ENCODE measurements around the gene STK32C.

STK32C gene

DNA sequence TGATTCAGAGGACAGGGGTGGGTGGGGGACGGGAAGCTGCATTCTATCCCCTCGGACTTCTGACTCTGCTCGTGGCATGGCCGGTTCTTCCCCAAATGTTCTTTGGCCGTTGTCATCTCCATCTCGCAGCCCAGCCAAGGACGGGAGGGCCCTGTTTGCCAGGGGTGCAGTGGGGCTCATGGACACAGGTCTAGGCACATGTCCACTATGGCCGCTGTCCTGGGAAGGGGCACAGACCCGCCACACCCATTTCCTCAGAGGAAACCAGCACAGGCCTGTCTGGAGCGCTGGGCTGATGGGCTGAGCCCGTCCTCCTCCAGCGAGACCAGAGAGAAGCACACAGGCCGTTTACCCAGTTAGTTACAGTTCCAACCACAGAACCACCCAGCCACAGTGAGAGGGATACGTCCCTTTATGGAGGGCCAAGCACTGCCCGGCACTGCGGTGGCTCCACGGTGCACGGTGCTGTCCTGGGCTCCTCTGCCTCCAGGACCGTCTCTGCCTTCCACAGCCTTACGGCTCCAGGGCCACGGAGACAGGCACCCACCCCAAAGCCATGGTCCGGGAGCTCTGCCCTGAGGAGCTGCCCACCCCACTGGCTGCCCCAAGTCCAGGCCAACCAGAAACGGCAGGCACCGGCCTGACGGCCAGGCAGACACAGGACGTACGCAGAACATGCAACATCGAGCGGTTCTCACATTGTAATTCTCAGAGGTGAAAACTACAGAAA lies 100.8 kb downstream of the STK32C start:
- DNase-seq = no peak

DNA sequence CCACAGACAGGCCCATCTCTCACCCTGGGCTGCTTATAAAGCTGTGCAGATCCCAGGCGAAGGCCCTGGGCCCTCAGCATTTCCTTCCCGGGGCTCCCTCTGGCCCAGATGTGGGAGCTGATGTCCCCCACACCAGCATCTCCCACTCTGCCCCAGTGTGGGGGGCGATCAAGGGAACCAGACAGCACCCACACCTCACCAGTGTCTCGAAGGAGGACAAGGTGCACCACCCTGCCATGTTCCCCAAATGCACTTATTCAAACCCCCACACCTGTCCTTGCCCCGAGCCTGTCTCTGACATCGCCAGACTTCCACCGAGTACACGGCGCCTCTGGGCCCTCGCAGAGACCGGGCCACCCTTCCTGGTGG lies 101.4 kb downstream of the STK32C start:
- no peak for DNase-seq

DNA sequence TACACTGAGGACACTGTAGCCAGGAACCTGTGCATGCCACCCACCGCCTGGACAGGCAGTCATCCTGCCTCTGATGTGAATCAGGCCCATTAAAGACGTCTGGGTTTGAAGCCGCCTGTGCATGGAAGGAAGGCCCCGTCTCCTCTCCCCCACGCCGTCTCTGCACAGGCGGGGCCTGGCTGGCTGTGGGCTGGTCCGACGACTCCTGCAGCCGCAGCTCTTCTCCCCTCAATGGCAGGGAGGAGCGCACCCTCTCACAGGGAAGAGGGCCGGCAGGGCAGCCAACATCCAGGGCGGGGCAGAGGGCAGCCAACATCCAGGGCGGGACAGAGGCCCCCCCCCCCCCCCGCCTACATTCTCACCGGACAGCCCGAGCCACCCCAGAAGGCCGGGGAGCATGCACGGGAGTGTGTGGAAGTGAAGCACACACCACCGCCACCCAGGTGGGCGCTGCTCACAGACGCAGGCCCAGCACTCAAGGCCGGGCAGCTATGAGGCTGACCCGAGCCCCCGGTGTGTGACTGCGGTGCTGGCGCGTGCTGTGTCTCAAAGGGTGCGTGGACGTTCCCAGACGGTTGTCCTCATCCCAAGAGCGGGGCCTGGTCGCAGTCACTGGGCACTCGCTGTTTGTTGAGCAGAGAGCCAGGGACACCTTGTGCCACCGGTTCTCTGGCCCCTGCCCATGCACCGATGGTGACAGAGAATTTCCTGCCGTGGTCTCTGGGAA lies 101.9 kb downstream of the STK32C start:
- DNase-seq = no peak

DNA sequence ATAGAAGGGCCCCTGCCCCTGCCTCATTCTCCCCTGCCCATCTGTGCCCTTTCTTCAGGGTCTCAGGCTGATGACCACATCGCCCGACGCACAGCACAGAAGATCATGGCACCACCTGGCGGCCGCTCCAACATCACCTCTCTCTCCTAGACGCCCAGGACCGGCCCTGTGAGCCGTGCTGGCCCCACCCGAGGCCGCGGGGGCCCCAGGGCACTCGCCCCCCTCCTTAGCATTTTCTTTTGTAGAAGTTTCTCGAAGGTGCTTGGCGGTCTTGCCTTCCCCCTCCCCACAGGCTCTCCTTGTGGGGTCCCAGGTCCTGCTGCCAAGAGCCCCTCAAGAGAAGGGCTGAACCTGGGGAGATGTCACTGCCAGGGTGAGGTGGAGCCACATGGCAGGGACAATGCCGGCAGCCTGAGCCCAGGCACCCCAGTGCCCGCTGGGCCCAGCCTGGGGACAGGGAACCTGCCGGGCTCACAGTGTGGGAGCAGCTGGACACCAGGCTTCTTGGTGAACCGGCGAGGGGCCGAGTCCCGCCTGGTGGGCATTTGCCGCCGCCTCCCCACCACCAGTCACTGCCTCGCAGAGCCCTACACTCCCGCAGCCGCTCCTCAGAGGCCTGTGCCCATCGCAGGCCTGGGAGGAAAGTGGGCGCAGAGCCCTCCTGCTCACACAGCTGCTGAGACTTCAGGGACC lies 102.8 kb downstream of the STK32C start:
- DNase-seq = no peak

DNA sequence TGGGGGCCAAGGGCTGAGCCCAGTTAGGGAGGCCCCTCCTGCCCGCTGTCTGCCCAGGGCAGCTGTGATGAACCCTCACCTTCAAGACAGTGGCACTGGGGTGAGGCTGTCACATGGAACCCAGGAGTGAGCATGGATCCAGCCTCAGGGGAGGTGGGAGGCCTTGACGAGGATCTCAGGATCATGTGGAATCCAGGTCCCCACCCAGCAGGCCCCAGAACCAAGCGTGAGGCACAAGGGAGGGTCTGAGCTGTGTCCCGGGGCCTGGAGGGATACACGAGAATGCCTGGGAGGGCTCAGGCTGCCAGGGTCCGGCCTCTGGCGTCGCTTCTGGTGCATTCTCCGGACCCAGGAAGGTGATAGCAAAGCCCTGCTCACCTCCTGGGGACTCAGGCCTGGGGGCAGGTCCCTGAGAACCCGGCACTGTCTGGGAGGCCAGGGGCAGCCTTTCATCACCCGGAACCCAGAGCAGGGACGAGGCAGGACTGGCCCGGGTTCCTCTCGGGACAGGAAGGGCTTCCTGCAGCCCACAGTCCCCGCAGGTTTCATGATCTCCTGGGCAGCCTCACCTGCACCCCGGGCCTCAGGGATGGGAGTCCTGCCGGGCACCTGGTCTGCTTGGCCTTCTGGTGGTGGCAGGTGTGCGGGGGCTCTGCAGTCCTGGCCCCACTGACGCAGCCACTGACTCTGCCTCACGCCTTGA lies 103.5 kb downstream of the STK32C start:
- no peak for DNase-seq

DNA sequence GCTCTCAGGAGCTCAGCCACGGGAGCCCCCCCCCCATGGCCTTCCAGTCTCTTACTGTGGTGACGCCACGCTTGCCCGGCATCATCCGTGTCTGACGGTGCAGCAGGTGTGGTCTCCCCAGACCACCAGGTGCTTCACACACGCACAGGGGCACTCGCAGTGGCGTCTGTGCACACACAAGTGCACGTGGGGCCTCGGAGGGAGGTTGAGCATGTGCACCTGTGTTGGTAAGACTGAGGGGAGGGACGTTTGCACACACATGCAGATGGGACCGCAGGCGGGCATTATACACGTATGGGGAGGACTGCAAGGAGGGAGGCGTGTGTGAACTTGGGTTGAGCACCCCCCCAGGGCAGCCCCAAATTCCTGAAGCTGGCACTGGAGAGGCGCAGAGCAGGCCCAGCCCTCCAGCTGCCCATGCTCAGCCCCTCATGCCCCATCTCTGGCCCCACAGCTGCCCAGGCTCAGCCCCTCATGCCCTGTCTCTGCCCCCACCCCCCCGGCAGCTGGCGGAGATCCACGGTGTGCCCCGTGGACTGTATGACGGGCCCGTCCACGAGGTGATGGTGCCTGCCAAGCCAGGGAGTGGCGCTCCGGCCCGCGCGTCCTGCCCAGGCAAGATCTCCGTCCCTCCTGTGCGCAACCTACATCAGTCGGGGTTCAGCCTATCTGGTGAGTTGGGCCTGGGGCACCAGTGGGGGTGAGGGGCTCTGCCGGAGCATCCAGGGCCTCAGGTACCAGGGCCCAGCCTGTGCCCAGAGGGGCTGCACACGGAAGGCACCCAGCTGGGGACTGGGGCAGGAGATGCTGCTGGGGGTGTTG lies 104.3 kb downstream of the STK32C start:
- no peak for DNase-seq

DNA sequence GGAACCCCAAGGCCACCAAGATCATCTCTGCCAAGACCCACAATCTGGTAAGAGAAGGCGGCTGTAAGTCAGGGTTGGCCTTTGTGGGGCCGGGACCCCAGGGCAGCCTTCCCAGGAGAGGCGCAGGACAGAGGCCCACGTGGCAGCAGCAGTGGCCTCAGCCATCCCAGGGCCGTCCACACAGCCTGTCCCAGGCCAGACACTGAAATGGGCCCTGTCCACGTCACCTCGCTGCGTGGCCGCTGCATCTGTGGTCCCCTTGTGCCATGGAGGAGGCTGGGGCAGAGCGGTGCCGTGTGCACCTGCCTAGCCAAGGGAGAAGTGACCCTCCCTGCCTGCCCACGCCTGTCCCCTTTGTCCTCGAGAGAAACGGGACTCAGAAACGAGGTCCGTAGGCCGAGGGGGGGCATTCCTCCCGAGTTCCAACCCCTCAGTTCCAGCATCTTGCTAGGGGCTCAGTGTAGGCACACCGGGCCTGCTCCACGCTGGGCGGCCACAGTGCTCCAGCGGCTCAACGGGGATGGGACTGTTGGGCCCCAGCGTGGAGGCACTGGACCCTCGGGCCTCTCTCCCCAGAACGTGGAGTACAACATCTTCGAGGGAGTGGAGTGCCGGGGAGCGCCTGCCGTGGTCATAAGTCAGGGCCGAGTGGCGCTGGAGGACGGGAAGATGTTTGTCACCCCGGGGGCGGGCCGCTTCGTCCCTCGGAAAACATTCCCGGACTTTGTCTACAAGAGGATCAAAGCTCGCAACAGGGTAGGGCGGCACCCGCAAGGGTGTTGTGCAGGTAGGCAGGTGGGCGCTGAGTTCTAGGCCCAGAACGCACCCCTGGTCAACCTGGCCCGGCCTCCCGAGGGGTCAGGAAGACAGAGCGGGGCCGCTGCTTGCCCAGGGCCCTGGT lies 105.4 kb downstream of the STK32C start:
- DNase-seq = no peak

DNA sequence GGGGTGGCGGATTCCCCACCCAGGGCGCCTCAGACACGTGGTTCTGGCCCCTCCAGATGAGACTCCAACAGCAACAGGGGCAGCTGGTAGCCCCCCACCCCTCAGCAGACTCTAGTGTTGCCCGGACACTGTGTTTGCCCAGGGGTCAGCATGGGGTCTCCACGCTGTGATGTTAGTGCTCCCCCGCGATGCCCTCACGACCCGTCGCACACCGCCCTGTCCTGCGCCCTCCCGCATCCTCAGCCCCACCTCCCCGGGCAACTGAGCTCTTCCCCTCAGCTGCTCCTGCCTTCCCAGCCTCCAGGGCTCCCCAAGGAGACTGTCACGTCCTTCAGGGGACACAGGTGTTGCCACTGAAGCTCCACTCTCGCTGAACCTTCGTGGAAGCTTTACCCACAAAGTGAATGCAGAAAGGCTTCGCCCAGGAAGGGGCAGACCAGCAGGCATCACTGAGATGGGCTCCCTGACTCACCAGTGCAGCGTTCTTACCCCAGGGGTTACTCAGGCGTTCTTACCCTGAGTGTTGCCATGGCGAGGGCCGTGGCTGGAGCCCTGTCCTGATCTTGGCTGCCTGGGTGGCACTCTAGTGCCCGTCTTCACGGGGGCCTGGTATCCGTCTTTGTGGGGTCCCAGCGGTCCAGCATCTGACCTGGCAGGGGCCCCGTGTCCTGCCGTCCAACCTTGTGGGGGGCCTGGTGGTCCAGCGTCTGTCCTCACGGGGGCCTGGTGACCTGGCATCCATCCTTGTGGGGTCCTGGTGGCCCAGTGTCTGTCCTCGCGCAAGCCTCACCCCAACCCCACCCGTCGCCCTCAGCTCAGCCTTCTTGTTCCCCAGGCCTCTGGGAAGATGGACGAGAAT lies 106.4 kb downstream of the STK32C start:
- DNase-seq = no peak

DNA sequence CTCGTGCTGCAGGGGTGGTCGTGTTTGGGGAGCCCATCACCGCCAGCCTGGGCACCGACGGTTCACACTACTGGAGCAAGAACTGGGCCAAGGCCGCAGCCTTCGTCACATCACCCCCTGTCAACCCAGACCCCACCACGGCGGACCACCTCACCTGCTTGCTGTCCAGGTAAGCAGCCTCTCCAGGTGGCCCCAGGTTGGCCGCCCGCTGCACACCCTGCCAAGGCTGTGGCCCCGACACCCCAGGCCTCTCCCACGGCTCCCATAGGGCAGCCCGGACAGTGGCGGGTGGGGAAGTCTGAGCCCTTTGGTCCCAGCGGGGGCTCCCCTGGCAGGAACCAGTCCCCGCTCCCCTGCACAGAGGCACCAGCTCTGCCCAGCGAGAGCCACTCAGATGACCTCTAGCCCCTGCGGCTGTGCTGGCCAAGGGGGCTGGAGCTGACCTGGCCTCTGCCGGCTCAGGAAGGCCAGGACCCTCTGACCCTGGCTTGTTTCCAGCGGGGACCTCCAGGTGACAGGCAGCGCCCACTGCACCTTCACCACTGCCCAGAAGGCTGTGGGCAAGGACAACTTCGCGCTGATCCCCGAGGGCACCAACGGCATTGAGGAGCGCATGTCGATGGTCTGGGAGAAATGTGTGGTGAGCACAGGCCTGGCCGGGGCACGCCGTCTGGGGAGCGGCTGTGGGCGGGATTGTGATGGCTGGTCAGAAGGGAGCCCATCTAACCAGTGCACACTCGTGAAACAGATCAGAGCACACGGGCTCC lies 107.2 kb downstream of the STK32C start:
- no peak for DNase-seq

DNA sequence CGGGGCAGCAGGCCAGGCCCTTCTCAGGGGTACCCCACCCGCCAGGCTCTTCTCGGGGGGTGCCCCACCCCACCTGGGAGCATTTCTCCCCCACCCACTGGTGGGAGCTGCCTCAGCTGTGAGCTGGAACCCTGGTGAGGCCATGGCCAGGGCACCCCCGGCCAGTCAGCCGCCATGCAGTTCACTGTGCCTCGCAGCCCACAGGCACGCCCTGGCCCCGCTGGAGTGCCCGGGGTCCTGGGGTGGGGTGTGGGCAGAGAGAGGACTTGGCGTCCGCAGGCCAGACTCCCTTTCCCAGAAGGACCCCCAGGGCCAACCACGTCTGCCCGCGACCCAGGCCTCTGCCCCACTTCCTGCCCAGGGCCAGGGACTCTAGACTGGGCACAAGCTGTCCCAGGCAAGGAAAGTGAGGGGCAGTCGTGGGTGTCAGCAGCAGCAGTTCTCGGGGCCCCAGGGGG lies 107.9 kb downstream of the STK32C start:
- DNase-seq = no peak

DNA sequence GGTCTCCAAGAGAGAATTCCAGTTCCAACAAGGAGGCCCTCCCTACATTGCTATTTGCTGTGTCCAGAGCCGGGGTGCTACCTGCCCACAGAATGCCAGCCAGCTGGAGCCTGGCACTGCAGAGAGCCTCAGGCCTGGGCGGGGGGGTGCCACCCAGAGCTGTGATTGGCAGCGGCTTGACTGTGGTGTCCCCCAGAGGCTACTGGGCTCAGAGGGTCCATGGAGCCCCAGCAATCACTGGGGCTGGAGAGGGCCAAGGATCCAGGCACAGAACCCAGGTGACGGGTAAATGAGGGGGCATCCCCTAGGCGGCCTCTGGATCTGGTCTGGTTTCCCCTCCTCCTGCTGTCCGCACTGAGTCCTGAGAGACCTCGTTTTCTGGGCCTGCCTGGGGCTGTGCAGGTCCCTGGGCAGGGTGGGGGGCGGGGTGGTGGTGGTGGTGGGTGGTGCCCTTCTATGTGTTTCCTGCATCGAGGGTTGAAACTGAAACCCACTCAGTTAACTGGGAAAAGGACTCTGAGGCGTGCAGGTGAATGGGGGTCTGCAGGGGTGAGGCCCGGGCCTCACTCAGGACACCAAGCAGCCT lies 108.4 kb downstream of the STK32C start:
- no peak for DNase-seq

DNA sequence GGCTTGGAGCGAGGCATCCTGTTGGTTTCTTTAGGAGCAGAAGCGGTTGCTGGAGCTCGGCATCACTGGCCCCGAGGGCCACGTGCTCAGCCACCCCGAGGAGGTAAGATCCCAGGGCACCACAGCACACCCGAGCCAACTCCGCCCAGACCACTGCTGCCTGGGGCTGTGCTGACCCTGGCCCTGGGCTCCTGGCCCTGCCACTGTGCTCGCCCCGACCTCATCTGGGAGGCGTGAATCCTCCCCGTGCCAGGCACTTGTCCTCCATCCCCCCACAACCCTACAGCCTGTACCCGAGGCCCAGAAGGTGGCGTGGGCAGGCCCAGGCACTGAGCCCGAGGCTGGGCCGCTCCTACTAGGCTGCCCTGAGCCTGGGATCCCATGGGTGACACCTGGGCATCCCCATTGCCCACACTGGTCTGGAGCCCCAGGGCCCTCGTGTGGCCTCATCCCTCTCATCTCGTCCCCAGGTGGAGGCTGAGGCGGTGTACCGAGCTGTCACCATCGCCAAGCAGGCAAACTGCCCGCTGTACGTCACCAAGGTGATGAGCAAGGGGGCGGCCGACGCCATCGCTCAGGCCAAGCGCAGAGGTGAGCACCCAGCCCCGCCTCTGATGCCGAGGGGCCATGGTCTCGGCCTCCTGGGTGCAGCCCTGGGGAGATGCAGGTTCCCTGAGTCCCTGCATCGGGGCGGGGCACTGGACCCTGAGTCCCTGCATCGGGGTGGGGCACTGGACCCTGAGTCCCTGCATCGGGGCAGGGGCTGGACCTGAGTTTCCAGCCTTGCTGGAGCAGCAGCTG lies 109.2 kb downstream of the STK32C start:
- no peak for DNase-seq

DNA sequence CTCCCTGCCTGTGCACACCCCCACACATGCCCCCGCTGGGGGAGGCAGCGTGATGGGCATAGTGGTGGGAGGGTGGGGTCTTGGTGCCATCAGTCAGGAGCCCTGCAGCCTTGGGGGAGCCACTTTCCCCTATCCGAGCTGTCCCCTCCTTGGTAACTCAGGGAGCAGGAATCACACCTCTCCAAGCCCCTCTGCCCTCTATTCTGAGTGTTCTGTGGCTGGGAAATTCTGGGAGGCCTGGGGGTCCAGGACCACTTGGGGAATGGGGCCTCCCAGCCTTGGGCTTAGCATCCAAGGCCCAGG lies 109.7 kb downstream of the STK32C start:
- no peak for DNase-seq

DNA sequence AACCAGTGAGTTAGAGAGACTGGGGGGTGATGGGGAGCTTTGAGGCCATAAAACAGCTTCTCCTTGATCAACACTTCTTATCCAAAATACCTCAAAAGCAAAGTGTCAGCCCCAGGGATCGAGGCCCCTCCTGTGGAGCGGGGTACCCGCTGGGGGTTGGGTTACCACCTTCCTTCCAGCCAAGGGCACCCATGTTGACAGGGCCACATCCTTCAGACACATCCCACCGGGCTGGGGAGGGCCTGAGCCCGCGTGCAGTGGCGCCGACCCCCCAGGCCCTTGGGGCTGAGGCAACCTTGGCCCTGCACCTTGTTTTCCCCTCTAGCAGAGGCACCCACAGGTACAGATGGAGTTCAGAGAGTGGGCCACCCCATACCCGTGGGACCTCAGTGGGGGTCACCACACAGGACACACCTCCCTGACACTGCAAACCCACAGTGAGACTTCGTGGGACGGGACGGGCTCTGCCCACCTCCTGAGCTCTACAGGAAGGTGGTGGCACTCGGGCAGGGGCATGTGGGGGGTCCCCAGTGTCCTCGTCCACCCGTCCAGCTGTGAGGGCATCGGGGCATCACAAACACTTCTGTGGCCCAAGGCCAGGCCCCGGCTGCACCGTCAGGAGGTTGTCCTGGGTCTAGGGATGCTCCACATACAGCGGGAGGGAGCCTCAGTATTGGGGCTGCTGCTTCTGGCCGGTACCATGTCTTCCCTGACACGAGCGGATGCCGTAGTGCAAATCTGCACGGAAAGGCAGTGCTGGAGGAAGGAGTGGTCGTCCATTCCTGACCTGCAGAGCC lies 110.3 kb downstream of the STK32C start:
- no peak for DNase-seq

DNA sequence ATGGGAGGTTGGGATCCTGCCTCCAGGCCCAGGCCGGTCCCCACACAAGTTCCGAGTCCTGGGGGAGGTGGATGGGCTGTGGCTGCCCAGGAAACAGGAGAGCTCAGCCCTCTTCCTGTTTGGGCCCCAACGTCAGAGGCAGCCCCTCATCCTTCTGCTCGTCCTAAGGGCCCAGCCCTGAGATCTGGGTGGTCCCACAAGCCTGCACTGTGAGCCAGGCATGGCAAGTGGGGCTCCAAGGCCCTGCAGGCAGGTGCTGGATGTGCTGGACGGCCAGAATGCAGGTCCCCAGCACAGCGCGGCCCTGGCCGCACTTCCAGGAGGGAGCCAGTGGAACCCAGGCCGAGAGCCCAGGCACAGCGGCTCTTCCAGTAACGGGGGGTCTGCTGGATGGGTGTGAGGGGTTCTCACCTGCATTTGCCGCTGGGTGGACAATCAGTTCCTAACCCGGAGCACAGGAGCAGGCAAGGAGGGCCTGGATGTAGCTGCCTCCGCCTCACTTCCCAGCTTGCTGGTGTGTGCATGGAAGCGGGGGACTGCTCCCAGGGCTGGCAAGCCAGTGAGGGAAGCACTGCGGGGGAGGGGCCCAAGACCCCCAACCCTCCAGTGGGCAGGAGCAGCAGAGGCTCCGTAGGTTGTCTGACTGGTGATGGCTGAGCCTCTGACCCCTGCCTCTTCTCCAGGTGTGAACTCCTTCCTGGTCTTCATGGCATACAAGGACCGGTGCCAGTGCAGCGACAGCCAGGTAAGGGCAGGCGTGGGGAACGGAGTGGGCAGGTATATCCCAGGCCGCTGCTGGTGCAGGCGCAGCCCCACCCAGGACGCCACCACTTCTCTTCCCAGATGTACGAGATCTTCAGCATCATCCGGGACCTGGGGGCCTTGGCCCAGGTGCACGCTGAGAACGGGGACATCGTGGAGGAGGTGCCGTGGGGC lies 111.3 kb downstream of the STK32C start:
- DNase-seq = no peak

DNA sequence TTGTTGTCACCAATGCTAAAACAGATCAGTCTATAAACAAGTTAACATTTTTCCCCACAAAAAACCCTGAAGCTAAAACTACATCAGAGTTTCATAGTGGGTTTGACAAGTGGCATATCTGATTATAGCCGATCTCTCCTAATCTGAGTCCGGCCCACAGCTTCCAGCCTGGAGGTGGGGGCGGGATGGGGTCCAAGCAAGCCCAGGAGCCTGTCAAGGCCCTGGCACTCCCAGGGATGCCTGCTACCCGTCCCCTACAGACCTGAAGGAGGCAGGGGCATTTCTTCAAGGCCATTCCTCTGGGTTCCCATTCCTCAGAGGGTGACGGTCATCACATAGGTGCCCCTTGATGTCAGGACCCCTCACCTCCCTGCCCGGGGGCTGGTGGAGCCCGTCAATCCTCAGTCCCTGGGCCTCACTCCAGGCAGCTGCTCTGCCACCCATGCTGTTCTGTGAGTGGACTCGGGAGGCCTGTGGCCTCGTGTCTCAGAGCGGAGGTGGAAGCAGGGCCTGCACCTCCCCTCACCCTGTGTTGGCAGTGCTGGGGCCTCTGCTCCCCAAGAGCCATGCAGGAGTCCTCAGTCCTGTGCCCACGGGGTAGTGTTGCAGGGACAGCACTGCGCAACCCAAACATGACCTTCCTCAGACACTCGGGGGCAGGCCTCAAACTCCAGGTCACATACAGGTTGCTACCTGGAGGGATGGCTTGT lies 112.2 kb downstream of the STK32C start:
- DNase-seq = no peak

All from NCI-H524 (cell line).